SK-N-SH (cell line): ENCODE data around the gene DMAC1. TPM values are rescaled to one million over a fixed set of nuclear protein-coding genes. Genes with fewer than 3 reads are reported as not detected.

Experiments
- CTCF ChIA-PET: fragments of 300-600, 350-600 bp; formaldehyde crosslinking; extraction: SDS; loops from one replicate; lab custom pipeline; 2021; lab: Yijun Ruan, JAX
- POLR2A ChIA-PET: fragments of 350-600 bp; sonication (Branson Sonifier 250); formaldehyde crosslinking; extraction: SDS; loops from one replicate; lab custom pipeline; 2020; ENCODE audit warnings: antibody characterized with exemption, inconsistent platforms; lab: Yijun Ruan, JAX
- DNase-seq: peaks from one replicate; pipeline ENCODE4 v3.0.0; 2012
- H2AFZ ChIP-seq: fragments of 200-600 bp; sonication (generic); 2 replicates; pipeline ENCODE4 v1.8.1; 2016; ENCODE audit warnings: antibody characterized with exemption, mild to moderate bottlenecking, low read depth
- H3F3A ChIP-seq: fragments of 200-600 bp; sonication (generic); replicated peaks from 2 replicates; pipeline ENCODE3; 2016; ENCODE audit warnings: antibody characterized with exemption, mild to moderate bottlenecking; ENCODE audit not compliant: insufficient read depth
- H3K27ac ChIP-seq, 2 experiments: fragments of 200-500 bp in 1 of 2; fragments of 200-600 bp in 1 of 2; sonication (Bioruptor generic) in 1 of 2; sonication (generic), shearing (Covaris generic) in 1 of 2; 2 replicates each; pipeline versions ENCODE4 v1.5.1 to v1.6.1; 2014 to 2016; ENCODE audit warnings: low read depth in 2 of 2, inconsistent platforms in 1 of 2, low read length in 1 of 2, mild to moderate bottlenecking in 1 of 2, mixed read lengths in 1 of 2
- H3K27me3 ChIP-seq: fragments of 200-600 bp; sonication (generic), shearing (Covaris generic); 2 replicates; pipeline ENCODE4 v1.6.1; 2016; ENCODE audit warnings: mixed run types; ENCODE audit not compliant: insufficient read depth
- H3K36me3 ChIP-seq, 2 experiments: fragments of 200-500 bp in 1 of 2; fragments of 200-600 bp in 1 of 2; sonication (Bioruptor generic) in 1 of 2; sonication (generic) in 1 of 2; replicated peaks in 1 of 2; 2 replicates each; pipeline versions ENCODE3 to v1.5.1; 2014 to 2016; ENCODE audit warnings: low read length in 1 of 2, mild to moderate bottlenecking in 1 of 2; ENCODE audit not compliant: insufficient read depth in 2 of 2, control insufficient read depth in 1 of 2
- H3K4me1 ChIP-seq, 2 experiments: fragments of 200-500 bp in 1 of 2; fragments of 200-600 bp in 1 of 2; sonication (Bioruptor generic) in 1 of 2; sonication (generic), shearing (Covaris generic) in 1 of 2; 2 replicates each; pipeline versions ENCODE4 v1.5.1 to v1.6.1; 2014 to 2016; ENCODE audit warnings: low read depth in 1 of 2, low read length in 1 of 2, mixed run types in 1 of 2; ENCODE audit not compliant: insufficient read depth in 2 of 2, control insufficient read depth in 1 of 2
- H3K4me2 ChIP-seq: fragments of 200-600 bp; sonication (generic), shearing (Covaris generic); 2 replicates; pipeline ENCODE4 v1.6.1; 2017; ENCODE audit warnings: mixed run types
- H3K4me3 ChIP-seq, 2 experiments: fragments of 200-500 bp in 1 of 2; fragments of 200-600 bp in 1 of 2; sonication (Bioruptor generic) in 1 of 2; sonication (generic), shearing (Covaris generic) in 1 of 2; 2 replicates each; pipeline versions ENCODE4 v1.5.1 to v1.8.1; 2014 to 2016; ENCODE audit warnings: low read depth in 2 of 2, inconsistent platforms in 1 of 2, low read length in 1 of 2, mild to moderate bottlenecking in 1 of 2, mixed read lengths in 1 of 2, moderate library complexity in 1 of 2
- H3K79me2 ChIP-seq: fragments of 200-600 bp; sonication (generic); 2 replicates; pipeline ENCODE4 v1.8.1; 2017; ENCODE audit warnings: mild to moderate bottlenecking; ENCODE audit not compliant: insufficient read depth
- H3K9ac ChIP-seq: fragments of 200-600 bp; sonication (generic); 2 replicates; pipeline ENCODE4 v1.6.1; 2017; ENCODE audit warnings: mixed run types
- H3K9me2 ChIP-seq: fragments of 200-600 bp; sonication (generic); 2 replicates; pipeline ENCODE4 v1.6.1; 2017; ENCODE audit warnings: mixed run types
- H3K9me3 ChIP-seq: fragments of 200-600 bp; sonication (generic); 2 replicates; pipeline ENCODE4 v1.6.1; 2017; ENCODE audit warnings: mixed run types, mild to moderate bottlenecking, moderate library complexity
- H4K20me1 ChIP-seq: fragments of 200-600 bp; sonication (generic); 2 replicates; pipeline ENCODE4 v1.6.1; 2017; ENCODE audit warnings: mild to moderate bottlenecking, mixed run types; ENCODE audit not compliant: insufficient read depth
- ELF1 ChIP-seq: IDR thresholded peaks from 2 replicates; pipeline ENCODE4 v1.4.0; 2012
- EP300 ChIP-seq, 2 experiments: IDR thresholded peaks; 2 replicates each; pipeline versions ENCODE4 v1.4.0 to v1.6.1; 2012; ENCODE audit warnings: borderline replicate concordance in 1 of 2, low read depth in 1 of 2, low read length in 1 of 2
- FOSL2 ChIP-seq: IDR thresholded peaks from 2 replicates; pipeline ENCODE4 v1.4.0; 2012; ENCODE audit warnings: low read depth, mild to moderate bottlenecking, moderate library complexity, borderline replicate concordance
- FOXJ3 ChIP-seq: sonication (generic); formaldehyde crosslinking; IDR thresholded peaks from 2 replicates; pipeline ENCODE4 v1.5.1; 2020; ENCODE audit warnings: mild to moderate bottlenecking, missing genetic modification reagents
- GABPA ChIP-seq: IDR thresholded peaks from 2 replicates; pipeline ENCODE4 v1.4.0; 2012; ENCODE audit warnings: low read depth, mild to moderate bottlenecking
- MEF2A ChIP-seq: IDR thresholded peaks from 2 replicates; pipeline ENCODE4 v1.4.0; 2012; ENCODE audit warnings: low read depth, borderline replicate concordance
- MXI1 ChIP-seq: IDR thresholded peaks from 2 replicates; pipeline ENCODE4 v1.6.1; 2012; ENCODE audit warnings: mild to moderate bottlenecking, low read depth, low read length, improper control_type of control experiment
- NFIC ChIP-seq: IDR thresholded peaks from 2 replicates; pipeline ENCODE4 v1.4.0; 2012; ENCODE audit warnings: borderline replicate concordance
- POLR2AphosphoS5 ChIP-seq: IDR thresholded peaks from 2 replicates; pipeline ENCODE4 v1.6.1; 2012; ENCODE audit warnings: low read depth, low read length
- RXRA ChIP-seq: IDR thresholded peaks from 2 replicates; pipeline ENCODE4 v1.4.0; 2012; ENCODE audit warnings: low read depth, mild to moderate bottlenecking, borderline replicate concordance
- TAF1 ChIP-seq: IDR thresholded peaks from 2 replicates; pipeline ENCODE4 v1.6.1; 2012; ENCODE audit warnings: low read depth, mild to moderate bottlenecking, low read length, moderate library complexity, borderline replicate concordance
- USF1 ChIP-seq: IDR thresholded peaks from 2 replicates; pipeline ENCODE4 v1.4.0; 2012; ENCODE audit warnings: low read depth, borderline replicate concordance
- YY1 ChIP-seq: IDR thresholded peaks from 2 replicates; pipeline ENCODE4 v1.4.0; 2012; ENCODE audit warnings: low read depth, mild to moderate bottlenecking
- WGBS: methylation state at CpG from one replicate; pipeline ENCODE4 v1.1.6; 2017; ENCODE audit warnings: low lambda C conversion rate; 5-methylcytosine and 5-hydroxymethylcytosine counted together
- polyA plus RNA-seq, 3 experiments: library from polyadenylated mRNA; depleted of rRNA; stranded (reverse); fragments of >200 nt; gene quantifications; 2 replicates each; pipeline ENCODE4 v1.2.3, GENCODE V29; 2012
- TF ChIP-seq, protein P1 (sequence below): fragments of 150-350 bp; IDR thresholded peaks from 2 replicates; pipeline ENCODE4 v1.6.1; 2017; ENCODE audit warnings: antibody characterized with exemption, low read length, low read depth, borderline replicate concordance
- TF ChIP-seq, protein P2 (sequence below): IDR thresholded peaks from 2 replicates; pipeline ENCODE4 v1.4.0; 2012; ENCODE audit warnings: low read depth

Gene DMAC1
- polyA plus RNA-seq, 1 of the 3 experiments (the other 2 are of a cell fraction): 21.7 TPM

DNA sequence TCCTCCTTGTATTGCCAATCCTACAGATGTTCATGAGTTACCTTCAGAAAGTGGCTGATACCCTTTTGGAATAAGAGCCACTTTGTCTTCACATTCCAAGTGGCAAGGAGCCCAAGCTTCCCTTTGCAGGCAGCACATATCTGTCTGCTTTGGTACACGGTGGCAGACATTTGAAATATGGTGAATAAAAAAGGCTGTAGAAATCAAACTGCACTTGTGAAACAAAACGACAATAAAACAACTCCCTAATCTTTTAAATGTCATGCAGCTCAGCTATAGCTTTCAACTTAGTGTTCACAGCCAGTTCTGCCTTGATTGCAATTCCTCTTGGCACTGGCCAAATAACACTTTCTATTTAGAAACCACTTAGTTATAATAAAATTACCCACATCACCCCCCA, 35.0 kb upstream of the DMAC1 start:
- Histone ChIP-seq H3K9ac (no peak overlapping the region), H3K79me2 (no peaks in the 10 kb centered on the region), H3F3A (no peaks in the 10 kb centered on the region), H3K4me2 (no peak overlapping the region), H3K4me3 (no peak overlapping the region), H3K4me1 (no peaks in the 10 kb centered on the region), H2AFZ (no peak overlapping the region), H3K36me3 (no peaks in the 10 kb centered on the region), H3K27ac (no peak overlapping the region), H4K20me1 (no peaks in the 10 kb centered on the region), H3K9me2 (no peaks in the 10 kb centered on the region), H3K9me3 (no peaks in the 10 kb centered on the region), H3K27me3 (no peaks in the 10 kb centered on the region)
- CTCF ChIA-PET: no interaction called here
- no peak for DNase-seq
- 5% methylated on average over 2 of the region's 2 CpGs for WGBS
- POLR2A ChIA-PET: no interaction called here
- TF ChIP-seq, protein P1, sequence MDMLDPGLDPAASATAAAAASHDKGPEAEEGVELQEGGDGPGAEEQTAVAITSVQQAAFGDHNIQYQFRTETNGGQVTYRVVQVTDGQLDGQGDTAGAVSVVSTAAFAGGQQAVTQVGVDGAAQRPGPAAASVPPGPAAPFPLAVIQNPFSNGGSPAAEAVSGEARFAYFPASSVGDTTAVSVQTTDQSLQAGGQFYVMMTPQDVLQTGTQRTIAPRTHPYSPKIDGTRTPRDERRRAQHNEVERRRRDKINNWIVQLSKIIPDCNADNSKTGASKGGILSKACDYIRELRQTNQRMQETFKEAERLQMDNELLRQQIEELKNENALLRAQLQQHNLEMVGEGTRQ: no peak
- no peak for TF ChIP-seq EP300 (IDR thresholded peaks at IDR 0.05; ENCODE audit: borderline replicate concordance in 1 of 2, low read depth in 1 of 2, low read length in 1 of 2)
- TF ChIP-seq MXI1: no peak
- TF ChIP-seq FOXJ3 (CRISPR knock-in tag): no peak
- no peak for TF ChIP-seq MEF2A
- TF ChIP-seq USF1: no peak
- no peak for TF ChIP-seq RXRA
- no peak for TF ChIP-seq GABPA
- no peak for TF ChIP-seq YY1
- TF ChIP-seq ELF1: no peak

GRCh38 chr9:7828334-7828733, 28.8 kb upstream of the DMAC1 start:
- no peak for DNase-seq
- H4K20me1 ChIP-seq: no peaks in the 10 kb centered on the region
- POLR2A ChIA-PET: no interaction called here

More at GRCh38 chr9:7828334-7828733, 28.8 kb upstream of the DMAC1 start:
- Histone ChIP-seq H3F3A (no peaks in the 10 kb centered on the region), H3K36me3 (no peaks in the 10 kb centered on the region), H3K4me3 (no peak overlapping the region), H3K9me2 (no peaks in the 10 kb centered on the region), H3K79me2 (no peaks in the 10 kb centered on the region), H3K9ac (no peak overlapping the region), H3K4me1 (no peaks in the 10 kb centered on the region), H3K27me3 (no peaks in the 10 kb centered on the region), H3K9me3 (no peaks in the 10 kb centered on the region), H3K27ac (no peak overlapping the region), H2AFZ (no peak overlapping the region), H3K4me2 (no peak overlapping the region)
- TF ChIP-seq FOSL2: no peak
- no peak for TF ChIP-seq ELF1
- TF ChIP-seq, protein P2, sequence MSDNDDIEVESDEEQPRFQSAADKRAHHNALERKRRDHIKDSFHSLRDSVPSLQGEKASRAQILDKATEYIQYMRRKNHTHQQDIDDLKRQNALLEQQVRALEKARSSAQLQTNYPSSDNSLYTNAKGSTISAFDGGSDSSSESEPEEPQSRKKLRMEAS: no peak
- no peak for TF ChIP-seq NFIC
- TF ChIP-seq TAF1: no peak
- no peak for TF ChIP-seq POLR2AphosphoS5
- CTCF ChIA-PET: interaction anchor here (0.6 kb wide), 1 partner anchor 23 kb away, joined by 3 read pairs; no protein-coding TSS in a partner anchor
- 40% methylated on average over 1 of the region's 1 CpG for WGBS
